GM18507 (cell line): Measurements from ENCODE around the gene ME3.
A peak's percentile ranks its signal among the peaks of the same experiment; 100 is the strongest.

ENCODE experiments used
- DNase-seq: peaks from one replicate; pipeline ENCODE4 v3.0.0; 2011; ENCODE audit warnings: low read depth; ENCODE audit not compliant: insufficient read length; ENCODE audit errors: extremely low spot score
- FAIRE-seq: peaks from 2 replicates; lab custom pipeline; 2011; peaks lifted over from hg19 to GRCh38; lab: Jason Lieb, UNC

ME3 gene

GRCh38 chr11:86483940-86484794 lies 188.2 kb downstream of the ME3 start:
- FAIRE-seq (no peak), DNase-seq (no peak)

- DNase-seq, result no peak
- no peak for FAIRE-seq
Observed at GRCh38 chr11:86483610-86483939, 188.8 kb downstream of the ME3 start.

GRCh38 chr11:86482692-86483091 lies 189.7 kb downstream of the ME3 start:
- FAIRE-seq, result no peak
- no peak for DNase-seq

- no peak for FAIRE-seq
- no peak for DNase-seq
Observed at GRCh38 chr11:86481399-86481798, 191.0 kb downstream of the ME3 start.

GRCh38 chr11:86478348-86478747 lies 194.1 kb downstream of the ME3 start:
- no peak for FAIRE-seq
- DNase-seq, result no peak

GRCh38 chr11:86477495-86478155 lies 194.8 kb downstream of the ME3 start:
- FAIRE-seq (no peak), DNase-seq (no peak)

GRCh38 chr11:86476109-86476861 lies 196.1 kb downstream of the ME3 start:
- no peak for DNase-seq
- FAIRE-seq, result no peak

DNA sequence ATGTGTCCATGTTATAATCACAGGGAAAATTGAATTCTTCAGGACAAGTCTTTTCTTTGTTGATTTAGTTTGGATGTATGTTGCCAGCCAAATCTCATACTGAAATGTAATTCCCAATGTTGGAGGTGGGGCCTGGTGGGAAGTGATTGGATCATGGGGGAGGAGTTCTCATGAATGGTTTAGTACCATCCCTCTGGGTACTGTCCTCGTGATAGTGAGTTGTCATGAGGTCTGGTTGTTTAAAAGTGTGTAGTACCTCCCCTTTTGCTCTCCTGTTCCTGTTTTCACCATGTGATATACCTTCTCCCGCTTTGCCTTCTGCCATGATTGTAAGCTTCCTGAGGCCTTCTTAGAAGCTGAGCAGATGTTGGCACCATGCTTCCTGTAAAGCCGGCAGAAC lies 197.4 kb downstream of the ME3 start:
- FAIRE-seq, result no peak

GRCh38 chr11:86473991-86474833 lies 198.2 kb downstream of the ME3 start:
- no peak for FAIRE-seq
- DNase-seq, result no peak

More for the DNA sequence above, 197.4 kb downstream of the ME3 start:
- DNase-seq, result no peak

- no peak for DNase-seq
- no peak for FAIRE-seq
Observed at GRCh38 chr11:86469491-86470388, 202.7 kb downstream of the ME3 start.

- no peak for DNase-seq
- FAIRE-seq, result no peak
Observed at GRCh38 chr11:86468169-86468568, 204.2 kb downstream of the ME3 start.

- DNase-seq, result no peak
- FAIRE-seq, result peak; percentile 31
Observed at GRCh38 chr11:86464509-86465221, 207.8 kb downstream of the ME3 start.

GRCh38 chr11:86463955-86464354 lies 208.5 kb downstream of the ME3 start:
- FAIRE-seq (no peak), DNase-seq (no peak)

DNA sequence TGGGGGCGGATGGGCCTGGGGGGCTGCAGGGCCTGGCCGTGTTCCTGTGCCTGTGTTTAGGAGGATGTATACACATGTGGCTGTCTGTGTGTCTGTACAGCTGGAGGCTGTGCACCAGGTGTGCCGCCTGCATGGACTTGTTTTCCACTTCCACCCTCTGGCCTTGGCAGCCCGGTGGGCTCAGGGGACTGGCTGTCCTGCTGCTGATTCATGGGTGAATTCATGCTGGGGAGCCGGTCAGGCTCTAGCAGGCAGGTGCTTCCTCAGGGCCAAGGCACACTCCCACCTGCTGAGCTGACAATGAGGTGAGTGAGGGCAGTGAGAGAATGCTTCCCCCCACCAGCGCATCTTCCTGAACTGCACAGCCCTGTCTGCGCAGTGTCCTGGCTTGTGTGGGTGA lies 209.3 kb downstream of the ME3 start:
- FAIRE-seq (no peak), DNase-seq (no peak)

- DNase-seq (no peak), FAIRE-seq (no peak)
Observed at GRCh38 chr11:86461892-86462291, 210.5 kb downstream of the ME3 start.

- FAIRE-seq (no peak), DNase-seq (no peak)
Observed at GRCh38 chr11:86460461-86461385, 211.7 kb downstream of the ME3 start.
